Large intestine (tissue), 3 donors: ENCODE data around the gene TNFSF9. TPM values are rescaled to one million over a fixed set of nuclear protein-coding genes. Genes with fewer than 3 reads are reported as not detected.
A peak's percentile ranks its signal among the peaks of the same experiment; 100 is the strongest.

Experiments used
- DNase-seq, 2 donors: peaks; one replicate each; pipeline versions ENCODE4 v3.0.0 to v3.0.0-alpha.2; 2013
- H3K27ac ChIP-seq: one replicate; pipeline ENCODE4 v1.5.1; 2013; ENCODE audit warnings: low read length
- H3K27me3 ChIP-seq: 2 replicates; pipeline ENCODE4 v1.6.1; 2013; ENCODE audit warnings: low read length; ENCODE audit not compliant: control insufficient read depth, insufficient read depth
- H3K36me3 ChIP-seq: 2 replicates; pipeline ENCODE4 v1.6.1; 2013; ENCODE audit warnings: low read length; ENCODE audit not compliant: control insufficient read depth, insufficient read depth
- H3K4me1 ChIP-seq: one replicate; pipeline ENCODE4 v1.6.1; 2013; ENCODE audit warnings: low read length; ENCODE audit not compliant: control insufficient read depth, insufficient read depth
- H3K4me3 ChIP-seq: one replicate; pipeline ENCODE4 v1.5.1; 2013; ENCODE audit warnings: low read length
- H3K9me3 ChIP-seq: one replicate; pipeline ENCODE4 v1.6.1; 2013; ENCODE audit warnings: mild to moderate bottlenecking, low read depth, low read length, moderate library complexity; ENCODE audit not compliant: control insufficient read depth
- WGBS: methylation state at CpG from one replicate; pipeline ENCODE4 v1.1.5; 2013; ENCODE audit warnings: low lambda C conversion rate; ENCODE audit not compliant: insufficient coverage; 5-methylcytosine and 5-hydroxymethylcytosine counted together
- polyA plus RNA-seq: library from polyadenylated mRNA; unstranded; fragments of 120-200 nt; gene quantifications from one replicate; pipeline ENCODE4 v1.2.1, GENCODE V29; 2013

The TNFSF9 gene
- polyA plus RNA-seq, 1 donor, result 0.19 TPM

DNA sequence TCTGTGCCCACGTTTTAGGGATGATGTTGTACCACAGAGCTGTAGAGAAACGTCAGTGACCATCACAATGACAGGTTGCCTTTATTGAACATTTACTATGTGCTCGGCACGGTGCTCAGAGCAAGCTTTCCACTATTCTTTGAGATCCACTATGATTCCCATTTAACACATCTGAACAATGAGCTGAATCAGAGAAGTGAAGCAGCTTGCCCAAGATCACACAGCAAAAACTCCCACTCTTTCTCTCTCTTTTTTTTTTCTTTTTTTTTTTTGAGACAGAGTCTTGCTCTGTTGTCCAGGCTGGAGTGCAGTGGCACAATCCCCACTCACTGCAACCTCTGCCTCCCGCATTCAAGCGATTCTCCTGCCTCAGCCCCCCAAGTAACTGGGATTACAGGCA lies 8.1 kb upstream of the TNFSF9 start:
- Histone ChIP-seq H3K27me3 (no peaks in the 10 kb centered on the region), H3K4me3 (no peak overlapping the region), H3K36me3 (no peaks in the 10 kb centered on the region), H3K27ac (no peak overlapping the region), H3K9me3 (no peaks in the 10 kb centered on the region), H3K4me1 (no peaks in the 10 kb centered on the region)
- no CpG with 5 or more reads among the region's 6 CpGs for WGBS
- DNase-seq, result no peak

DNA sequence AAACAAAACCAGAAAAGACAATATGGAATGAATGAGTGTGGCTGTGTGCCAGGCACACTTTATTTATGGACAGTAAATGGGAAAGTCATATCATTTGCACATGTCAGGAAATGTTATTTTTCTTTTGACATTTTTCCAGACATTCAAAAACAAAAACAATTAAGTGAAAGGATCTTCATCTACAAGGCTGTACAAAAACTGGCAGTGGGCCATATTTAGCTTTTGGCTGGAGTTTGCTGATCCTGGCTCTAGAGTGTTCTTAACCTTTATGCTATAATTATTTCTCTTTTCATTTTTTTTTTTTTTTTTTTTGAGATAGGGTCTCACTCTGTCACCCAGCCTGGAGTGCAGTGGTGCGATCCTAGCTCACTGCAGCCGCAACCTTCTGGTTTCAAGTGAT lies 6.5 kb upstream of the TNFSF9 start:
- Histone ChIP-seq H3K4me3 (no peak overlapping the region), H3K4me1 (no peaks in the 10 kb centered on the region), H3K27ac (no peak overlapping the region), H3K36me3 (no peaks in the 10 kb centered on the region), H3K27me3 (no peaks in the 10 kb centered on the region), H3K9me3 (no peaks in the 10 kb centered on the region)
- no peak for DNase-seq
- WGBS, result no CpG with 5 or more reads among the region's 2 CpGs

DNA sequence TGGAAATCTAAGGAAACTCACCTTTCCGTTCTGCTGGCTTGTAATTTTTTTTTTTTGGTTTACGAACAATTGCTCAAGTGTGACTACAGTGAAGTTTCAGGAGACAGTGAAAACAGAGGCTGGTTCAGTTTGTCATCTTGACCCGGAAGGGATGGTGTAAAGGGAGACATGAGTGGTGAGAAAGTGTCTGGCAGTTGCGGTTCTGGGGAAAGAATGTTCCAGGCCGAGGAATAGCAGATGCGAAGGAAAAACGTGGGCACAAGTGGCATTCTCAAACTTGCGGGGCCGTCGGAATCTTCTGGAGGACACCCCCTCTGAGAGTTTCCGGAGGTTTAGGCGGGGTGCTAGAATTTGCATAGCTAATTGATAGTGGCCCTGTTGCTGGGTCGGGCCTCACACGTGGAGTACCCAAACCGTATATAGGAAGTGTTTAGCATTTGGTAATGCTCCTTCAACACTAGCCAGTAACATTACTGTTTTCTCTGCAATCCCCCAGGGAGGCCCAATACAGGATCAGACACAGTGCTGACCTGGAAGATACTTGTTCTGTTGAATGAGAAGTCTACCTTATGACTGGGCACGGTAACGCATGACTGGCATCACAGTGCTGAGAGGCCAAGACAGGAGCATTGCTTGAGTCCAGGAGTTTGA lies 2.8 kb upstream of the TNFSF9 start:
- Histone ChIP-seq H3K9me3 (peaks cover 4% of the 10 kb centered on the region), H3K27ac (no peak overlapping the region), H3K27me3 (peaks cover 30% of the 10 kb centered on the region), H3K36me3 (no peaks in the 10 kb centered on the region), H3K4me1 (peaks cover 11% of the 10 kb centered on the region), H3K4me3 (no peak overlapping the region)
- DNase-seq, result no peak
- WGBS, result 63% methylated on average over 3 of the region's 17 CpGs

DNA sequence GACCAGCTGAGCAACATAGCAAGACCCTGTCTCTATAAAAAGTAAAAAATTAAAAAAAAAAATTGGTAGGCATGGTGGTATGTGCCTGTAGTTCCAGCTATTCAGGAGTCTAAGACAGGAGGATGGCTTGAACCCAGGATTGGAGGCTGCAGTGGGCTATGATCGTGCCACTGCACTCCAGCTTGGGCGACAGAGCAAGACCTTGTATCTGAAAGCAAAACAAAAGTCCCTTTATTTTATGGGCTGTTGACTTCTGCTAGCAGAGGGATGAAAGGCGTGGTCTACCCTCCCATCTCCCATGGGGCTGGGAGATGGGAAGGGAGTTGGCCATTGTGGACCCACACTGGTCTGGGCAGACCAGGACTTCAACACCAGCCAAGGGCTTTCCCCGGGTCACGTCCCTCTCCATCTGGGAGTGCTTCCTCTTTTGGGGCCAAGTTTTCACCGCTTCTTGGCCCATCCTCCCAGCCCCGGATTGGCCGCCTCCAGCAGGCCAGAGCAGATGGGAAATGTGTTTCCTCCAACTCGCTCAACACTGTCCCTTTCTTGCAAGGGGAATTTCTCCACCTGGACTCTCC lies 2.2 kb upstream of the TNFSF9 start:
- DNase-seq, result no peak
- no peak overlapping the region for H3K27ac ChIP-seq

DNA sequence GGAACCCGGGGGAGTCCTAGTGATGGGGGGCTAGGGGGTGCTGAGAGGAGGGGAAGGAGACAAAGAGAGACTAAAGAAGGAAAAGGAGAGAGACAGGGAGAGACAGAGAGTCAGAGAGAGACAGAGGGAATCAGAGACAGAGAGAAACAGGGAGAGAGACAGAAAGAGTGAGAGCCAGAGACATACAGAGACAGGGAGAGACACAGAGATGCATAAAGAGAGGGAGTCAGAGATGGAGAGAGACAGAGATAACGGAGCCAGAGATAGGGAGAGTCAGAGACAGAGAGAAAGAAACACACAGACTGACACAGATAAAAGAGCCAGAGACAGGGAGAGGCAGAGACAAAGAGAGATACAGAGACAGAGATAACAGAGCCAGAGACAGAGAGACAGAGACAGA lies 1.5 kb upstream of the TNFSF9 start:
- no peak overlapping the region for H3K4me3 ChIP-seq
- H3K36me3 ChIP-seq, result no peaks in the 10 kb centered on the region
- peaks cover 4% of the 10 kb centered on the region for H3K9me3 ChIP-seq
- no peak overlapping the region for H3K27ac ChIP-seq
- no peak for DNase-seq
- peaks cover 11% of the 10 kb centered on the region for H3K4me1 ChIP-seq
- peaks cover 36% of the 10 kb centered on the region for H3K27me3 ChIP-seq
- 52% methylated on average over 2 of the region's 2 CpGs for WGBS

More for the DNA sequence above, 2.2 kb upstream of the TNFSF9 start:
- WGBS, result no CpG with 5 or more reads among the region's 9 CpGs
- Histone ChIP-seq H3K4me3 (no peak overlapping the region), H3K36me3 (no peaks in the 10 kb centered on the region), H3K9me3 (peaks cover 4% of the 10 kb centered on the region), H3K4me1 (peaks cover 11% of the 10 kb centered on the region), H3K27me3 (peaks cover 31% of the 10 kb centered on the region)

DNA sequence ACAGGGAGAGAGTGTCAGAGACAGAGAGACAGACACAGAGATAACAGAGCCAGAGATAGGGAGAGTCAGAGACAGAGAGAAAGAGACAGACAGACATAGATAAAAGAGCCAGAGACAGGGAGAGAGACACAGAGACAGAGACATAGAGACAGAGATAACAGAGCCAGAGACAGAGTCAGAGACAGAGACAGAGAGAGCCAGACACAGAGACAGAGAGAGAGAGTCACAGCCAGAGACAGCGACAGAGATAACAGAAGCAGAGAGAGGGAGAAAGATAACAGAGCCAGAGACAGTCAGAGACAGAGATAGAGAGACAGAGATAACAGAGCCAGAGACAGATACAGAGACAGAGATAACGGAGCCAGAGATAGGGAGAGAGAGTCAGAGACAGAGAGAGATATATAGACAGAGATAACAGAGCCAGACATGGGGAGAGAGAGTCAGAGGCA lies 865 bp upstream of the TNFSF9 start:
- peaks cover 9% of the 10 kb centered on the region for H3K9me3 ChIP-seq
- peaks cover 15% of the 10 kb centered on the region for H3K4me1 ChIP-seq
- peak overlapping the region; percentile 59 for H3K4me3 ChIP-seq
- no peak for DNase-seq
- no peaks in the 10 kb centered on the region for H3K36me3 ChIP-seq
- peaks cover 42% of the 10 kb centered on the region for H3K27me3 ChIP-seq
- no peak overlapping the region for H3K27ac ChIP-seq
- WGBS, result 100% methylated on average over 1 of the region's 2 CpGs

DNA sequence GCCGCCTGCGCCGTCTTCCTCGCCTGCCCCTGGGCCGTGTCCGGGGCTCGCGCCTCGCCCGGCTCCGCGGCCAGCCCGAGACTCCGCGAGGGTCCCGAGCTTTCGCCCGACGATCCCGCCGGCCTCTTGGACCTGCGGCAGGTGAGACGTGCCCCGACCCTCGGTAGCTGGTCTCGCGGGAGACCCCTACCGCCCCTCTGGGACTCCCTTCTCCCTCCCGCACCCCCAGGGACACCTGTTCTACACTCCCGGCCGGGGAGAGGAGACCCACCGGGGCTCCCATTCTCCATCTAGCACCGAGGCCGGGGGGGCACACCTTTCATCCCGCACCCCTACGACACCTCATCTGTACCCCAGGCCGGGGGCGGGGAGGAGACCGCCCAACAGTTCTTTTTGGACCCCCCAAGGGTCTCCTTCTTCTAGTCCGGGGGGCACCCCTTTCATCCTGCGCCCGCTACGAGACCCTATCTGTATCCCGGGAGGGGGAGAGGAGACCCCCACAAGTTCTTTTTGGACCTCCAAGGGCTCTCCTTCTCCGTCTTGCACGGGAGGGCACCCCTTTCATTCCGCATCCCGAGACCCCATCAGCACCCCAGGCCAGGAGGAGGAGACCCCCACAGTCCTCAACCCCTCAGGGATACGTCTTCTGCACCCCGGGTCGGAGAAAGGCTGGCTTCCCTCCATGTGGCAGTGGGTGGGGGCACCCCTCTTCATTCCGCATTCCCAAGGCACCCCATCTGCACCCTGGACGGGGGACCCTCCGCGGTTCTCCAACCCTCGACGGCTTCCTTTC lies 533 bp downstream of the TNFSF9 start:
- Histone ChIP-seq H3K27ac (no peak overlapping the region), H3K4me3 (peak overlapping the region; percentile 16), H3K9me3 (peaks cover 9% of the 10 kb centered on the region), H3K36me3 (no peaks in the 10 kb centered on the region), H3K27me3 (peaks cover 47% of the 10 kb centered on the region), H3K4me1 (peaks cover 15% of the 10 kb centered on the region)
- DNase-seq, result no peak
- WGBS, result 10% methylated on average over 4 of the region's 57 CpGs

DNA sequence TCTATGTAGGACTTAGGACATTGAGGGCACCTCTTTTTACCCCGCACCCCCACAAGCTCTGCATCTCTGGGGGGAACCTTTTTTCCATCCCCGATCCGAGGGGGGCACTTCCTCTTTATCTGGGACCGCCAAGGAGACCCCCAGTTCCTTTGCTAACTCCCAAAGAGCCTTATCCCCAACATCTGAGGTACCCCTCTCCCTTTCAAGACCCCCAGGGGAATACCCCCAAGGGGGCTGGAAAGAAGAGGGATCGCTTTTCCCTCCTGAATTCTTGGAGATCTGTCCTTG lies 1.1 kb downstream of the TNFSF9 start:
- WGBS, result no CpG with 5 or more reads among the region's 5 CpGs
- Histone ChIP-seq H3K4me1 (peaks cover 15% of the 10 kb centered on the region), H3K4me3 (no peak overlapping the region), H3K27me3 (peaks cover 47% of the 10 kb centered on the region), H3K9me3 (peaks cover 9% of the 10 kb centered on the region), H3K27ac (no peak overlapping the region), H3K36me3 (no peaks in the 10 kb centered on the region)
- no peak for DNase-seq

DNA sequence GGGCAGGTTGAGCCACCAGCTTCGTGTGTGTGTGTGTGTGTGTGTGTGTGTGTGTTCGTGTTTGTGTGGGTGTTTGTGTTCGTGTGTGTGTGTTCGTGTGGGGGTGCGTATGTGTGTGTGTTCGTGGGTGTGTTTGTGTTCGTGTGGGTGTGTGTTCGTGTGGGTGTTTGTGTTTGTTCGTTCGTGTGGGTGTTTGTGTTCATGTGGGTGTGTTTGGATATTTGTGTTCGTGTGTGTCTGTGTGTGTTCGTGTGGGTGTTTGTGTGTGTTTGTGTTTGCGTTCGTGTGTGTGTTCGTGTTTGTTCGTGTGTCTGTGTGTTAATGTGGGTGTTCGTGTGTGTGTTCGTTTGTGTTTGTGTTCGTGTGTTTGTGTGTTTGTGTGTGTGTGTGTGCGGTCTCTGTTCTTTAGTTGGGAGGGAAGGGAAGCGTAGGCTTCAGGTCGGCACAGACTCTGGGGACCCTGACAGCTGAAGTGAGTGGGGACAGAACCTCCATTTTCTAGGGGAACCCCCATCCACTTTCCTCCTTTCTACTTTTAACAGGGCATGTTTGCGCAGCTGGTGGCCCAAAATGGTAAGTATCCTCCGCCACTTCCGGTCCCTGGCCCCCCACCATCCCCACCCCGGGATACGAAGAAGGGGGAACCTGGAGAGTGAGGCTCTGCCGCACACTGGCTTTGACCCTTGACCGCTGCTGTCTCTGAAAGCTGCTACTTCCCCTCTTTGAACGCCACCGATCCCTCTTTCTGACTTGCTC lies 1.6 kb downstream of the TNFSF9 start:
- peaks cover 9% of the 10 kb centered on the region for H3K9me3 ChIP-seq
- H3K27ac ChIP-seq, result no peak overlapping the region
- no peak for DNase-seq
- no peak overlapping the region for H3K4me3 ChIP-seq
- peaks cover 15% of the 10 kb centered on the region for H3K4me1 ChIP-seq
- peaks cover 47% of the 10 kb centered on the region for H3K27me3 ChIP-seq
- H3K36me3 ChIP-seq, result no peaks in the 10 kb centered on the region
- WGBS, result no CpG with 5 or more reads among the region's 31 CpGs

DNA sequence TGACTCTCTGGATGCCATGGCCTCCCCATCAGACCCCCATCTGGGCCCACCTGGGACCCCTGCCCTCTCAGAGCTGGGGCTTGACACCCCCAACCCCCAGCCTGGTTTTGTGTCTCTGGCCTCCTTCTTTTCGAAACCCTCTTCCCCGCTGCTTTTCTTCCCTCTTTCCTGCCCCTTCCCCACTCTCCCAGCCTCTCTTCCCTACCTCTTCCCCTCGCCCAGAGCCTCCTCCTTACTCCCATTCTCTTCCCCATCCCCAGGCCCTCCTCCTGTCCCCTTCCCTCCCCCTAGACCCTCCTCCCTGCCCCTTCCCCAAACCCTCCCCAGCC lies 2.1 kb downstream of the TNFSF9 start:
- Histone ChIP-seq H3K4me1 (peaks cover 15% of the 10 kb centered on the region), H3K27ac (no peak overlapping the region), H3K27me3 (peaks cover 47% of the 10 kb centered on the region), H3K9me3 (peaks cover 9% of the 10 kb centered on the region), H3K36me3 (no peaks in the 10 kb centered on the region), H3K4me3 (no peak overlapping the region)
- WGBS, result no CpG with 5 or more reads among the region's 3 CpGs
- no peak for DNase-seq
